ENCODE results near the gene PRIM2.
"Not testable (repeated sequence)": the region's sequence is repeated elsewhere in the genome, so short reads cannot be mapped to it uniquely, and the experiment has no call there.

PRIM2 gene

GRCh38 chr6:57376083-57376482 is 58.7 kb downstream of the PRIM2 start:
- H3K36me3 ChIP-seq (replicated peaks; ENCODE audit: insufficient read depth, low read length); DNase-seq; H2AFZ ChIP-seq (ENCODE audit: low read length); H3K27ac ChIP-seq (ENCODE audit: low read length); H3F3A ChIP-seq (ENCODE audit: insufficient read depth, low read length); H3K9ac ChIP-seq (ENCODE audit: low read length); H4K20me1 ChIP-seq (ENCODE audit: insufficient read depth, low read length); H3K9me3 ChIP-seq (replicated peaks; ENCODE audit: insufficient read depth, low read length); H3K27me3 ChIP-seq (replicated peaks; ENCODE audit: insufficient read depth, low read length); H3K9me2 ChIP-seq (replicated peaks; ENCODE audit: insufficient read depth, low read length); H3K4me1 ChIP-seq (ENCODE audit: low read length); H3K79me2 ChIP-seq (ENCODE audit: low read length); H3K4me3 ChIP-seq (ENCODE audit: low read length); H3K4me2 ChIP-seq (ENCODE audit: low read depth, low read length): not testable (repeated sequence)

- not testable (repeated sequence) for H3K4me1 ChIP-seq (ENCODE audit: low read length); H4K20me1 ChIP-seq (ENCODE audit: insufficient read depth, low read length); H2AFZ ChIP-seq (ENCODE audit: low read length); DNase-seq; H3K79me2 ChIP-seq (ENCODE audit: low read length); H3K27ac ChIP-seq (ENCODE audit: low read length); H3K9me3 ChIP-seq (replicated peaks; ENCODE audit: insufficient read depth, low read length); H3F3A ChIP-seq (ENCODE audit: insufficient read depth, low read length); H3K36me3 ChIP-seq (replicated peaks; ENCODE audit: insufficient read depth, low read length); H3K4me2 ChIP-seq (ENCODE audit: low read depth, low read length); H3K4me3 ChIP-seq (ENCODE audit: low read length); H3K9ac ChIP-seq (ENCODE audit: low read length); H3K27me3 ChIP-seq (replicated peaks; ENCODE audit: insufficient read depth, low read length); H3K9me2 ChIP-seq (replicated peaks; ENCODE audit: insufficient read depth, low read length)
Measured at GRCh38 chr6:57389038-57389592, 71.7 kb downstream of the PRIM2 start.

GRCh38 chr6:57390818-57391217 is 73.4 kb downstream of the PRIM2 start:
- not testable (repeated sequence) for H3K27ac ChIP-seq (ENCODE audit: low read length); DNase-seq; H3K79me2 ChIP-seq (ENCODE audit: low read length); H3K4me1 ChIP-seq (ENCODE audit: low read length); H3F3A ChIP-seq (ENCODE audit: insufficient read depth, low read length); H3K9me3 ChIP-seq (replicated peaks; ENCODE audit: insufficient read depth, low read length); H3K9me2 ChIP-seq (replicated peaks; ENCODE audit: insufficient read depth, low read length); H3K4me2 ChIP-seq (ENCODE audit: low read depth, low read length); H3K27me3 ChIP-seq (replicated peaks; ENCODE audit: insufficient read depth, low read length); H3K4me3 ChIP-seq (ENCODE audit: low read length); H4K20me1 ChIP-seq (ENCODE audit: insufficient read depth, low read length); H2AFZ ChIP-seq (ENCODE audit: low read length); H3K36me3 ChIP-seq (replicated peaks; ENCODE audit: insufficient read depth, low read length); H3K9ac ChIP-seq (ENCODE audit: low read length)

- H3K4me3 ChIP-seq (ENCODE audit: low read length); H3K9me2 ChIP-seq (replicated peaks; ENCODE audit: insufficient read depth, low read length); H3K9me3 ChIP-seq (replicated peaks; ENCODE audit: insufficient read depth, low read length); H3K4me2 ChIP-seq (ENCODE audit: low read depth, low read length); H3K4me1 ChIP-seq (ENCODE audit: low read length); H2AFZ ChIP-seq (ENCODE audit: low read length); H3K79me2 ChIP-seq (ENCODE audit: low read length); H3K27me3 ChIP-seq (replicated peaks; ENCODE audit: insufficient read depth, low read length); H3K9ac ChIP-seq (ENCODE audit: low read length); H3F3A ChIP-seq (ENCODE audit: insufficient read depth, low read length); H3K36me3 ChIP-seq (replicated peaks; ENCODE audit: insufficient read depth, low read length); H3K27ac ChIP-seq (ENCODE audit: low read length); H4K20me1 ChIP-seq (ENCODE audit: insufficient read depth, low read length); DNase-seq: not testable (repeated sequence)
Measured at GRCh38 chr6:57392047-57392446, 74.6 kb downstream of the PRIM2 start.

GRCh38 chr6:57419341-57419740 is 101.9 kb downstream of the PRIM2 start:
- H3K9me3 ChIP-seq (replicated peaks; ENCODE audit: insufficient read depth, low read length); H3K9ac ChIP-seq (ENCODE audit: low read length); H3K4me3 ChIP-seq (ENCODE audit: low read length); H3K9me2 ChIP-seq (replicated peaks; ENCODE audit: insufficient read depth, low read length); H4K20me1 ChIP-seq (ENCODE audit: insufficient read depth, low read length); H3K4me2 ChIP-seq (ENCODE audit: low read depth, low read length); H3K36me3 ChIP-seq (replicated peaks; ENCODE audit: insufficient read depth, low read length); H3K4me1 ChIP-seq (ENCODE audit: low read length); DNase-seq; H3F3A ChIP-seq (ENCODE audit: insufficient read depth, low read length); H2AFZ ChIP-seq (ENCODE audit: low read length); H3K27me3 ChIP-seq (replicated peaks; ENCODE audit: insufficient read depth, low read length); H3K79me2 ChIP-seq (ENCODE audit: low read length); H3K27ac ChIP-seq (ENCODE audit: low read length): not testable (repeated sequence)

- H3K9ac ChIP-seq (ENCODE audit: low read length): no peak overlapping the region
- H3K4me3 ChIP-seq (ENCODE audit: low read length): no peak overlapping the region
- no peaks in the 10 kb centered on the region for H3F3A ChIP-seq (ENCODE audit: insufficient read depth, low read length)
- no peaks in the 10 kb centered on the region for H4K20me1 ChIP-seq (ENCODE audit: insufficient read depth, low read length)
- no peak overlapping the region for H2AFZ ChIP-seq (ENCODE audit: low read length)
- H3K9me3 ChIP-seq (replicated peaks; ENCODE audit: insufficient read depth, low read length): no peaks in the 10 kb centered on the region
- H3K27me3 ChIP-seq (replicated peaks; ENCODE audit: insufficient read depth, low read length): no peaks in the 10 kb centered on the region
- DNase-seq: no peak
- H3K36me3 ChIP-seq (replicated peaks; ENCODE audit: insufficient read depth, low read length): no peaks in the 10 kb centered on the region
- no peak for TF ChIP-seq CTCF (IDR thresholded peaks at IDR 0.05; ENCODE audit: low read length)
- TF ChIP-seq EZH2 (optimal IDR thresholded peaks at IDR 0.05; ENCODE audit: low read depth, low read length): no peak
- TF ChIP-seq EZH2phosphoT487 (IDR thresholded peaks at IDR 0.05; ENCODE audit: low read length): no peak
- no peak overlapping the region for H3K27ac ChIP-seq (ENCODE audit: low read length)
- no peaks in the 10 kb centered on the region for H3K79me2 ChIP-seq (ENCODE audit: low read length)
- H3K9me2 ChIP-seq (replicated peaks; ENCODE audit: insufficient read depth, low read length): no peaks in the 10 kb centered on the region
- no peak overlapping the region for H3K4me2 ChIP-seq (ENCODE audit: low read depth, low read length)
- H3K4me1 ChIP-seq (ENCODE audit: low read length): no peaks in the 10 kb centered on the region
Measured at GRCh38 chr6:57421503-57421902, 104.1 kb downstream of the PRIM2 start.
